OCI-LY3 (cell line): ENCODE data around the gene DLG1.

ENCODE experiments used
- H2AFZ ChIP-seq: fragments of 200-600, 300-600 bp; shearing (Covaris generic); 2 replicates; pipeline ENCODE4 v1.6.0; 2014; ENCODE audit warnings: antibody characterized with exemption, low read depth, low read length
- H3K27ac ChIP-seq: fragments of 200-600, 300-600 bp; sonication (generic); 2 replicates; pipeline ENCODE4 v1.5.1; 2014; ENCODE audit warnings: mild to moderate bottlenecking, low read length, moderate library complexity, mixed read lengths
- H3K27me3 ChIP-seq: fragments of 200-600, 300-600 bp; sonication (generic); 2 replicates; pipeline ENCODE4 v1.6.1; 2014; ENCODE audit warnings: low read depth, low read length, mixed read lengths
- H3K36me3 ChIP-seq: fragments of 200-600, 300-600 bp; sonication (generic); replicated peaks from 2 replicates; pipeline ENCODE3; 2014; ENCODE audit warnings: low read depth, low read length, mixed read lengths
- H3K4me1 ChIP-seq: fragments of 300-600, 200-600 bp; sonication (generic); 2 replicates; pipeline ENCODE4 v1.6.1; 2014; ENCODE audit warnings: low read length, mixed read lengths
- H3K4me2 ChIP-seq: fragments of 200-600, 300-600 bp; sonication (generic); 2 replicates; pipeline ENCODE4 v1.6.1; 2014; ENCODE audit warnings: low read length, mixed read lengths
- H3K4me3 ChIP-seq: fragments of 300-600, 200-600 bp; sonication (generic); 2 replicates; pipeline ENCODE4 v1.5.1; 2014; ENCODE audit warnings: antibody characterized with exemption, mild to moderate bottlenecking, low read length, moderate library complexity
- H3K79me2 ChIP-seq: fragments of 300-600, 200-600 bp; shearing (Covaris generic); 2 replicates; pipeline ENCODE4 v1.6.1; 2014; ENCODE audit warnings: mild to moderate bottlenecking, low read length, mixed read lengths
- H3K9ac ChIP-seq: fragments of 300-600, 200-600 bp; shearing (Covaris generic); 2 replicates; pipeline ENCODE4 v1.6.0; 2014; ENCODE audit warnings: mild to moderate bottlenecking, low read length, moderate library complexity
- H3K9me3 ChIP-seq: fragments of 200-600, 300-600 bp; shearing (Covaris generic); 2 replicates; pipeline ENCODE4 v1.6.1; 2014; ENCODE audit warnings: low read length, mixed read lengths; ENCODE audit not compliant: insufficient read depth
- H4K20me1 ChIP-seq: fragments of 200-600, 300-600 bp; sonication (generic); 2 replicates; pipeline ENCODE4 v1.6.1; 2016; ENCODE audit warnings: low read length, mixed read lengths; ENCODE audit not compliant: insufficient read depth
- CTCF ChIP-seq: fragments of 200-600, 300-600 bp; sonication (generic); IDR thresholded peaks from 2 replicates; pipeline ENCODE4 v1.5.1; 2014; ENCODE audit warnings: antibody characterized with exemption, low read length, low read depth
- EZH2phosphoT487 ChIP-seq: fragments of 200-600 bp; shearing (Covaris generic); IDR thresholded peaks from 2 replicates; pipeline ENCODE4 v1.6.1; 2018; ENCODE audit warnings: antibody characterized with exemption, mixed run types, low read depth

The DLG1 gene

DNA sequence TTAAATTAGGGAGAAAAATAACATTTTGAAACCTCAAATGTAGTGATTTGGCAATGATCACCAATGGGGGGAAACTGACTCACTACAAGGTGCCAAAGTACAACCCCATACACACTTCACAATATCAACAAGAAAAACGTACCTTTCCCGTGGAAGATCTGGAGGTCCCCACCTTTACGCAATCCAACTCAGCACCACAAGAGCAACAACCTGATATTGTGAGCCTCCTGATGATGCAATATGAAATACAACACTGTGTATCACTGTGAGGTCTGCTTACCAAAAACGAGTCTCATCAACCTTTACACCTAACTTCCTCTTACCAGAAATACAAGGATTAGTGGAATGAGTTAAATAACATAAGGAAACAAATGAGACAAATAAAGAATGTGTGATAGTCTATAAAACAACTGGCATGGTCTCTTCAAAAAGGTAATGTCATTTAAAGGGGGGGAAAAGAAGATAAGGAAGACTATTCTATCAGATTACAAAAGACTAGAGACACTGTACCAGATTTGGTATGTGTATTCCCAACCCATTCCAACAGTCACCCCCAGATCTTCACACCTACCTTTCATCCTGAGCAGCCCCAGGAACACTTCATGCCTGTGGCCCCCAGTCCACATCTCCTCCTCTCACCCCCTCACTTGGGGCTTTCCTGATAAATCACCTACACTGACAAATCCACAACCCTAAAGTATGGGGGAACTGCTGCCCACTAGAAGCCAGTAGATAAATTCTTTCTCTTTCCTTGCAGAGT is 27.7 kb downstream of the DLG1 start:
- Histone ChIP-seq H3K79me2 (peaks cover 52% of the 10 kb centered on the region), H3K27me3 (no peaks in the 10 kb centered on the region), H3K4me2 (no peak overlapping the region), H3K36me3 (peaks cover 6% of the 10 kb centered on the region), H3K9ac (no peak overlapping the region), H3K4me3 (no peak overlapping the region), H4K20me1 (peaks cover 22% of the 10 kb centered on the region), H3K9me3 (no peaks in the 10 kb centered on the region), H3K4me1 (no peaks in the 10 kb centered on the region), H2AFZ (no peak overlapping the region), H3K27ac (no peak overlapping the region)
- TF ChIP-seq CTCF (no peak), EZH2phosphoT487 (no peak)

- TF ChIP-seq CTCF (no peak), EZH2phosphoT487 (no peak)
- H3K36me3 ChIP-seq: peaks cover 6% of the 10 kb centered on the region
- no peak overlapping the region for H3K9ac ChIP-seq
- peaks cover 40% of the 10 kb centered on the region for H3K79me2 ChIP-seq
- H3K9me3 ChIP-seq: no peaks in the 10 kb centered on the region
- H3K4me2 ChIP-seq: no peak overlapping the region
- no peaks in the 10 kb centered on the region for H3K4me1 ChIP-seq
- H2AFZ ChIP-seq: no peak overlapping the region
- H4K20me1 ChIP-seq: peaks cover 22% of the 10 kb centered on the region
- H3K27ac ChIP-seq: no peak overlapping the region
- H3K4me3 ChIP-seq: no peak overlapping the region
- no peaks in the 10 kb centered on the region for H3K27me3 ChIP-seq
These were observed 29.4 kb downstream of the DLG1 start for GRCh38 chr3:197269024-197269423.

- no peaks in the 10 kb centered on the region for H3K4me1 ChIP-seq
- H3K27me3 ChIP-seq: no peaks in the 10 kb centered on the region
- no peak for TF ChIP-seq EZH2phosphoT487
- no peak for TF ChIP-seq CTCF
- H3K9ac ChIP-seq: no peak overlapping the region
- no peaks in the 10 kb centered on the region for H3K9me3 ChIP-seq
- H3K36me3 ChIP-seq: peaks cover 6% of the 10 kb centered on the region
- H4K20me1 ChIP-seq: peaks cover 22% of the 10 kb centered on the region
- no peak overlapping the region for H3K4me2 ChIP-seq
- H3K27ac ChIP-seq: no peak overlapping the region
- H3K79me2 ChIP-seq: peaks cover 34% of the 10 kb centered on the region
- no peak overlapping the region for H3K4me3 ChIP-seq
- H2AFZ ChIP-seq: no peak overlapping the region
These were observed 30.1 kb downstream of the DLG1 start for GRCh38 chr3:197268294-197268693.

GRCh38 chr3:197266331-197266730 is 32.1 kb downstream of the DLG1 start:
- H3K4me2 ChIP-seq: no peak overlapping the region
- no peak overlapping the region for H3K27ac ChIP-seq
- H3K4me3 ChIP-seq: no peak overlapping the region
- no peaks in the 10 kb centered on the region for H3K4me1 ChIP-seq
- no peak for TF ChIP-seq CTCF
- no peak for TF ChIP-seq EZH2phosphoT487
- H3K9ac ChIP-seq: no peak overlapping the region
- H2AFZ ChIP-seq: no peak overlapping the region
- peaks cover 35% of the 10 kb centered on the region for H3K79me2 ChIP-seq
- no peaks in the 10 kb centered on the region for H3K9me3 ChIP-seq
- peaks cover 6% of the 10 kb centered on the region for H3K36me3 ChIP-seq
- H3K27me3 ChIP-seq: no peaks in the 10 kb centered on the region
- H4K20me1 ChIP-seq: peaks cover 18% of the 10 kb centered on the region
